Right atrium auricular region (tissue), 2 donors: Measurements from ENCODE around the gene PIWIL1. TPM values are rescaled to one million over a fixed set of nuclear protein-coding genes. Genes with fewer than 3 reads are reported as not detected.

ENCODE experiments used
- DNase-seq: peaks from one replicate; pipeline ENCODE4 v3.0.0-alpha.2; 2019; ENCODE audit warnings: low spot score
- H3K27ac ChIP-seq, 2 donors: fragments of 200-600 bp; sonication (generic); 1 replicate in 1 of 2; 2 replicates in 1 of 2; pipeline ENCODE4 v1.5.1; 2016 to 2019
- H3K27me3 ChIP-seq, 2 donors: fragments of 200-600 bp; sonication (generic); one replicate each; pipeline versions ENCODE4 v1.5.1 to v1.6.0; 2017 to 2019
- H3K36me3 ChIP-seq: fragments of 200-600 bp; sonication (generic); one replicate; pipeline ENCODE4 v1.5.1; 2016
- H3K4me1 ChIP-seq, 2 donors: fragments of 200-600 bp; sonication (generic); one replicate each; pipeline versions ENCODE4 v1.5.1 to v1.6.0; 2017 to 2019
- H3K4me3 ChIP-seq, 2 donors: fragments of 200-600 bp; sonication (generic); 1 replicate in 1 of 2; 2 replicates in 1 of 2; pipeline ENCODE4 v1.5.1; 2017 to 2019; ENCODE audit warnings: mild to moderate bottlenecking in 1 of 2, moderate library complexity in 1 of 2
- H3K9me3 ChIP-seq, 2 donors: fragments of 200-600 bp; sonication (generic); one replicate each; pipeline ENCODE4 v1.5.1; 2019
- CTCF ChIP-seq, 2 donors: fragments of 200-600 bp; sonication (generic); IDR thresholded peaks; one replicate each; pipeline ENCODE4 v1.5.1; 2019; ENCODE audit warnings: antibody characterized with exemption in 2 of 2
- total RNA-seq, 2 donors: library from RNA; depleted of rRNA; stranded (reverse); fragments of >200 nt; gene quantifications; one replicate each; pipeline ENCODE4 v1.1.0, GENCODE V29; 2016

PIWIL1 gene
- total RNA-seq, 2 donors from 2014 or later = not detected

GRCh38 chr12:130356222-130356621 lies 18.5 kb downstream of the PIWIL1 start:
- Histone ChIP-seq H3K27me3 (no peaks in the 10 kb centered on the region), H3K4me3 (no peak overlapping the region), H3K27ac (no peak overlapping the region), H3K36me3 (no peaks in the 10 kb centered on the region), H3K4me1 (no peaks in the 10 kb centered on the region), H3K9me3 (no peaks in the 10 kb centered on the region)
- DNase-seq = no peak
- TF ChIP-seq CTCF (IDR thresholded peaks at IDR 0.05) = no peak

DNA sequence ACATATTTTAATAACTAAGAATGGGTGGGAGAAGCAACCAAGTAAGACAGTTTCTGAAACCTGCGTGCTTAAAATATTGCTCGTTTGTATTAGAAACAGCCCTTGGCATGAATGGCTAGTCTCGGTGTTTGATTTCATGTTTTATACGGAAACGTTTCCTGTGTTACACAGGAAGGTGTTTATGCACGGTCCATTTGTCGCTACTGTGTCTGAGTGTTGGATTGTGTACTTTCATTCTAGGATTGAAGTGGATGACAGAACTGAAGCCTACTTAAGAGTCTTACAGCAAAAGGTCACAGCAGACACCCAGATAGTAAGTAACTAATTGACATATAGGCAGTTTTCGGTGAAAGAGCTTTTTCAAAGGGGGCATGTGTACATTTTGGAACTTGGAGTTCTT lies 19.6 kb downstream of the PIWIL1 start:
- H3K9me3 ChIP-seq = no peaks in the 10 kb centered on the region
- no peaks in the 10 kb centered on the region for H3K27me3 ChIP-seq
- H3K4me3 ChIP-seq = no peak overlapping the region
- no peaks in the 10 kb centered on the region for H3K36me3 ChIP-seq
- TF ChIP-seq CTCF (IDR thresholded peaks at IDR 0.05) = no peak
- DNase-seq = no peak
- no peaks in the 10 kb centered on the region for H3K4me1 ChIP-seq
- H3K27ac ChIP-seq = no peak overlapping the region

GRCh38 chr12:130357729-130358330 lies 20.1 kb downstream of the PIWIL1 start:
- no peak for TF ChIP-seq CTCF (IDR thresholded peaks at IDR 0.05)
- H3K4me1 ChIP-seq = no peaks in the 10 kb centered on the region
- H3K27me3 ChIP-seq = no peaks in the 10 kb centered on the region
- no peaks in the 10 kb centered on the region for H3K36me3 ChIP-seq
- no peaks in the 10 kb centered on the region for H3K9me3 ChIP-seq
- H3K27ac ChIP-seq = no peak overlapping the region
- no peak for DNase-seq
- no peak overlapping the region for H3K4me3 ChIP-seq

- H3K27me3 ChIP-seq = no peaks in the 10 kb centered on the region
- DNase-seq = no peak
- no peaks in the 10 kb centered on the region for H3K4me1 ChIP-seq
- H3K9me3 ChIP-seq = no peaks in the 10 kb centered on the region
- H3K4me3 ChIP-seq = no peak overlapping the region
- no peak for TF ChIP-seq CTCF (IDR thresholded peaks at IDR 0.05)
- H3K36me3 ChIP-seq = no peaks in the 10 kb centered on the region
- H3K27ac ChIP-seq = no peak overlapping the region
Observed at GRCh38 chr12:130362060-130362459, 24.4 kb downstream of the PIWIL1 start.

DNA sequence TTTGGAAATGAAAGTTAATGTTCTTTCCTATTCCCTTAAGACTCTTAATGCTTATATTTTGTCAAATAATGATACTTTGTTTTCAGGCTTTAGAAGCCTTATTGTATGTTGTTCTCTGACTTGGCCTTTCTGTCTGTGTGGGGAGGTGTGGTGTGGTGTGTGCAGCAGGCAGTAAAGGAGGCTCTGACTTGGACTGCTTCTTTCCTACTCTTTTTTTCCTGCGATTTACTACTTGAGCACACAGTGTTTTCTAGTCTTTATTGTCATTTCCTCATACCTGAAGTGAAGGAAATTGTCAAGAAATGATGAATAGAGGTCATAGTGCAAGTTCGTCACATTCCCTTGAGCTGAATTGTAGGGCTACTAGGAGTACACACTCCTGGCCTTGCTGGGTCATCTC lies 26.9 kb downstream of the PIWIL1 start:
- Histone ChIP-seq H3K27ac (no peak overlapping the region), H3K9me3 (no peaks in the 10 kb centered on the region), H3K36me3 (no peaks in the 10 kb centered on the region), H3K4me1 (no peaks in the 10 kb centered on the region), H3K4me3 (no peak overlapping the region), H3K27me3 (no peaks in the 10 kb centered on the region)
- no peak for DNase-seq
- TF ChIP-seq CTCF (IDR thresholded peaks at IDR 0.05) = no peak

DNA sequence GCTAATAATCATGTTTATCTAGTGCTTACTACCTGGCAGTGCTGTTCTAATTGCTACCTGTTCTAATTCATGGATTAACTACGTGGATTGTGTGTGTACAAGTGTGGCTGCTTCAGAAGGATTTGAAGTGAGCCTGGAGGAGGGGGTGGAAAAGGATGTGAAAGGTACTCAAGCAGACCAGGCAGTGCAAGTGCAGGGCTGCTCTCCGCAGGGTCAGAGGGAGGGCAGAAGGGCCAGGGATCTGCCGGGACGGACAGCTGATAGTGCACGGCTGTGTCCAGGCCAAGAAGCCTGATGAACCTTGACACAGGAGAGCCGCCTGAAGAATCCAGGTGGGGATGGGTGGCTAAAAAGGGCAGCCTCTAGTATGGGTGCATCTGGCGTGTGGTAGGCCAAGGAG lies 28.5 kb downstream of the PIWIL1 start:
- Histone ChIP-seq H3K27ac (no peak overlapping the region), H3K4me3 (no peak overlapping the region), H3K36me3 (no peaks in the 10 kb centered on the region), H3K9me3 (no peaks in the 10 kb centered on the region), H3K27me3 (no peaks in the 10 kb centered on the region), H3K4me1 (no peaks in the 10 kb centered on the region)
- TF ChIP-seq CTCF (IDR thresholded peaks at IDR 0.05) = no peak
- no peak for DNase-seq
